Neural crest cell (in vitro differentiated cells): ENCODE results near the gene RPS21. TPM values are rescaled to one million over a fixed set of nuclear protein-coding genes. Genes with fewer than 3 reads are reported as not detected.

ENCODE experiments used
- DNase-seq: peaks from one replicate; pipeline ENCODE4 v3.0.0; 2021; ENCODE audit warnings: low read depth, mixed read lengths, low spot score
- H3K27ac Mint-ChIP-seq: one replicate; pipeline ENCODE4 v1.8.0; 2021; ENCODE audit warnings: mild to moderate bottlenecking, mixed read lengths; ENCODE audit not compliant: unreplicated experiment
- H3K27me3 Mint-ChIP-seq: 2 replicates; pipeline ENCODE4 v1.8.0; 2021; ENCODE audit warnings: low read depth, mild to moderate bottlenecking, mixed read lengths
- H3K36me3 Mint-ChIP-seq: 2 replicates; pipeline ENCODE4 v1.8.0; 2021; ENCODE audit warnings: low read depth, mild to moderate bottlenecking, mixed read lengths
- H3K4me1 Mint-ChIP-seq: 2 replicates; pipeline ENCODE4 v1.8.0; 2021; ENCODE audit warnings: mixed read lengths
- H3K4me3 Mint-ChIP-seq: one replicate; pipeline ENCODE4 v1.8.0; 2021; ENCODE audit warnings: mild to moderate bottlenecking, mixed read lengths
- H3K9me3 Mint-ChIP-seq: 2 replicates; pipeline ENCODE4 v1.8.0; 2021; ENCODE audit warnings: mixed read lengths
- CTCF ChIP-seq: fragments of 200-600 bp; sonication (generic); conservative IDR thresholded peaks from 2 replicates; pipeline ENCODE4 v1.5.0; 2021; ENCODE audit warnings: antibody characterized with exemption, mild to moderate bottlenecking
- total RNA-seq: library from RNA; stranded (reverse); gene quantifications from 2 replicates; pipeline ENCODE4 v1.2.1, GENCODE V29; 2021

The RPS21 gene
- total RNA-seq, 1 donor from 2014 or later: 1,312 TPM

GRCh38 chr20:62413025-62413570, 26.2 kb downstream of the RPS21 start:
- Mint-ChIP-seq H3K27ac (no peak overlapping the region), H3K9me3 (no peaks in the 10 kb centered on the region), H3K4me1 (no peaks in the 10 kb centered on the region), H3K27me3 (peaks cover 5% of the 10 kb centered on the region), H3K36me3 (no peaks in the 10 kb centered on the region), H3K4me3 (no peak overlapping the region)
- no peak for TF ChIP-seq CTCF
- no peak for DNase-seq

- Mint-ChIP-seq H3K4me3 (no peak overlapping the region), H3K4me1 (no peaks in the 10 kb centered on the region), H3K9me3 (no peaks in the 10 kb centered on the region), H3K36me3 (no peaks in the 10 kb centered on the region), H3K27ac (no peak overlapping the region), H3K27me3 (peaks cover 5% of the 10 kb centered on the region)
- TF ChIP-seq CTCF: peak; percentile 16
- DNase-seq: no peak
These were observed 27.1 kb downstream of the RPS21 start for GRCh38 chr20:62413896-62414481.

GRCh38 chr20:62415354-62416111, 28.6 kb downstream of the RPS21 start:
- Mint-ChIP-seq H3K4me3 (no peak overlapping the region), H3K27me3 (no peaks in the 10 kb centered on the region), H3K27ac (no peak overlapping the region), H3K36me3 (no peaks in the 10 kb centered on the region), H3K9me3 (no peaks in the 10 kb centered on the region), H3K4me1 (no peaks in the 10 kb centered on the region)
- no peak for TF ChIP-seq CTCF
- no peak for DNase-seq

GRCh38 chr20:62416651-62417637, 30.0 kb downstream of the RPS21 start:
- no peak for DNase-seq
- Mint-ChIP-seq H3K9me3 (no peaks in the 10 kb centered on the region), H3K36me3 (no peaks in the 10 kb centered on the region), H3K4me1 (no peaks in the 10 kb centered on the region), H3K4me3 (no peak overlapping the region), H3K27ac (no peak overlapping the region), H3K27me3 (no peaks in the 10 kb centered on the region)
- TF ChIP-seq CTCF: no peak

GRCh38 chr20:62417981-62418708, 31.2 kb downstream of the RPS21 start:
- DNase-seq: no peak
- no peaks in the 10 kb centered on the region for H3K36me3 Mint-ChIP-seq
- no peaks in the 10 kb centered on the region for H3K27me3 Mint-ChIP-seq
- no peak for TF ChIP-seq CTCF
- no peak overlapping the region for H3K4me3 Mint-ChIP-seq
- H3K4me1 Mint-ChIP-seq: no peaks in the 10 kb centered on the region
- H3K9me3 Mint-ChIP-seq: no peaks in the 10 kb centered on the region
- H3K27ac Mint-ChIP-seq: no peak overlapping the region
